Right lobe of liver (tissue), 4 donors: ENCODE data around the gene ATP6V1D.

Experiments
- POLR2A ChIP-seq: fragments of 450-650 bp; IDR thresholded peaks from one replicate; pipeline ENCODE4 v1.6.1; 2017; ENCODE audit warnings: antibody characterized with exemption, mild to moderate bottlenecking
- TF ChIP-seq, protein P1 (sequence below), 4 donors: fragments of 200-600 bp in 3 of 4; fragments of 450-650 bp in 1 of 4; IDR thresholded peaks; one replicate each; pipeline versions ENCODE4 v1.5.1 to v1.8.0; 2016 to 2022; ENCODE audit warnings: antibody characterized with exemption in 4 of 4, mild to moderate bottlenecking in 2 of 4
- donor health status: DM: no; HTN: no; CAD: no.
- donor health status: DM: no; HTN: no; CAD: no.
- donor health status: DM: no; HTN: yes; CAD: no.

GRCh38 chr14:67332468-67332867 lies 27.1 kb downstream of the ATP6V1D start:
- TF ChIP-seq, protein P1, sequence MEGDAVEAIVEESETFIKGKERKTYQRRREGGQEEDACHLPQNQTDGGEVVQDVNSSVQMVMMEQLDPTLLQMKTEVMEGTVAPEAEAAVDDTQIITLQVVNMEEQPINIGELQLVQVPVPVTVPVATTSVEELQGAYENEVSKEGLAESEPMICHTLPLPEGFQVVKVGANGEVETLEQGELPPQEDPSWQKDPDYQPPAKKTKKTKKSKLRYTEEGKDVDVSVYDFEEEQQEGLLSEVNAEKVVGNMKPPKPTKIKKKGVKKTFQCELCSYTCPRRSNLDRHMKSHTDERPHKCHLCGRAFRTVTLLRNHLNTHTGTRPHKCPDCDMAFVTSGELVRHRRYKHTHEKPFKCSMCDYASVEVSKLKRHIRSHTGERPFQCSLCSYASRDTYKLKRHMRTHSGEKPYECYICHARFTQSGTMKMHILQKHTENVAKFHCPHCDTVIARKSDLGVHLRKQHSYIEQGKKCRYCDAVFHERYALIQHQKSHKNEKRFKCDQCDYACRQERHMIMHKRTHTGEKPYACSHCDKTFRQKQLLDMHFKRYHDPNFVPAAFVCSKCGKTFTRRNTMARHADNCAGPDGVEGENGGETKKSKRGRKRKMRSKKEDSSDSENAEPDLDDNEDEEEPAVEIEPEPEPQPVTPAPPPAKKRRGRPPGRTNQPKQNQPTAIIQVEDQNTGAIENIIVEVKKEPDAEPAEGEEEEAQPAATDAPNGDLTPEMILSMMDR (IDR thresholded peaks at IDR 0.05), result no peak
- no peak for TF ChIP-seq POLR2A
